Activated naive CD8-positive, alpha-beta T cell (primary cell): ENCODE measurements around the gene ALDH1L1.
A peak's percentile ranks its signal among the peaks of the same experiment; 100 is the strongest.

ENCODE experiments used
- H3K27ac Mint-ChIP-seq: one replicate; pipeline ENCODE4 v1.8.0; 2021; ENCODE audit warnings: mixed read lengths
- H3K27me3 Mint-ChIP-seq: one replicate; pipeline ENCODE4 v1.8.0; 2021; ENCODE audit warnings: mixed read lengths
- H3K36me3 Mint-ChIP-seq: one replicate; pipeline ENCODE4 v1.8.0; 2021; ENCODE audit warnings: mixed read lengths
- H3K4me1 Mint-ChIP-seq: one replicate; pipeline ENCODE4 v1.8.0; 2021; ENCODE audit warnings: low read depth, mixed read lengths
- H3K4me3 Mint-ChIP-seq: one replicate; pipeline ENCODE4 v1.8.0; 2021; ENCODE audit warnings: mild to moderate bottlenecking, mixed read lengths
- H3K9me3 Mint-ChIP-seq: one replicate; pipeline ENCODE4 v1.8.0; 2021; ENCODE audit warnings: low read depth, mixed read lengths

ALDH1L1 gene

GRCh38 chr3:126202276-126202675 is 21.9 kb upstream of the ALDH1L1 start:
- H3K27ac Mint-ChIP-seq: no peak overlapping the region
- H3K9me3 Mint-ChIP-seq: no peaks in the 10 kb centered on the region
- H3K36me3 Mint-ChIP-seq: no peaks in the 10 kb centered on the region
- H3K27me3 Mint-ChIP-seq: peaks cover 4% of the 10 kb centered on the region
- peaks cover 2% of the 10 kb centered on the region for H3K4me1 Mint-ChIP-seq
- no peak overlapping the region for H3K4me3 Mint-ChIP-seq

GRCh38 chr3:126201168-126201567 is 20.8 kb upstream of the ALDH1L1 start:
- Mint-ChIP-seq H3K27ac (no peak overlapping the region), H3K27me3 (peaks cover 4% of the 10 kb centered on the region), H3K4me3 (no peak overlapping the region), H3K9me3 (no peaks in the 10 kb centered on the region), H3K4me1 (peaks cover 2% of the 10 kb centered on the region), H3K36me3 (no peaks in the 10 kb centered on the region)

- Mint-ChIP-seq H3K9me3 (no peaks in the 10 kb centered on the region), H3K27ac (no peak overlapping the region), H3K27me3 (peaks cover 4% of the 10 kb centered on the region), H3K4me3 (no peak overlapping the region), H3K36me3 (no peaks in the 10 kb centered on the region), H3K4me1 (peaks cover 2% of the 10 kb centered on the region)
Observed at GRCh38 chr3:126200534-126200933, 20.1 kb upstream of the ALDH1L1 start.

- Mint-ChIP-seq H3K27me3 (no peaks in the 10 kb centered on the region), H3K4me1 (peaks cover 2% of the 10 kb centered on the region), H3K36me3 (no peaks in the 10 kb centered on the region), H3K4me3 (no peak overlapping the region), H3K27ac (no peak overlapping the region), H3K9me3 (no peaks in the 10 kb centered on the region)
Observed at GRCh38 chr3:126199256-126199655, 18.9 kb upstream of the ALDH1L1 start.

GRCh38 chr3:126197854-126198584 is 17.6 kb upstream of the ALDH1L1 start:
- Mint-ChIP-seq H3K27ac (no peak overlapping the region), H3K4me1 (peaks cover 2% of the 10 kb centered on the region), H3K27me3 (no peaks in the 10 kb centered on the region), H3K4me3 (no peak overlapping the region), H3K36me3 (no peaks in the 10 kb centered on the region), H3K9me3 (no peaks in the 10 kb centered on the region)

- H3K27me3 Mint-ChIP-seq: no peaks in the 10 kb centered on the region
- peaks cover 2% of the 10 kb centered on the region for H3K4me1 Mint-ChIP-seq
- no peak overlapping the region for H3K4me3 Mint-ChIP-seq
- H3K36me3 Mint-ChIP-seq: no peaks in the 10 kb centered on the region
- no peak overlapping the region for H3K27ac Mint-ChIP-seq
- H3K9me3 Mint-ChIP-seq: no peaks in the 10 kb centered on the region
Observed at GRCh38 chr3:126197343-126197742, 17.0 kb upstream of the ALDH1L1 start.

GRCh38 chr3:126194713-126195305 is 14.4 kb upstream of the ALDH1L1 start:
- Mint-ChIP-seq H3K27me3 (no peaks in the 10 kb centered on the region), H3K4me1 (peaks cover 2% of the 10 kb centered on the region), H3K9me3 (no peaks in the 10 kb centered on the region), H3K27ac (no peak overlapping the region), H3K36me3 (no peaks in the 10 kb centered on the region), H3K4me3 (no peak overlapping the region)

- Mint-ChIP-seq H3K27ac (no peak overlapping the region), H3K36me3 (no peaks in the 10 kb centered on the region), H3K27me3 (no peaks in the 10 kb centered on the region), H3K4me1 (no peaks in the 10 kb centered on the region), H3K9me3 (no peaks in the 10 kb centered on the region), H3K4me3 (no peak overlapping the region)
Observed at GRCh38 chr3:126191246-126191645, 10.9 kb upstream of the ALDH1L1 start.

GRCh38 chr3:126187920-126188319 is 7.5 kb upstream of the ALDH1L1 start:
- H3K9me3 Mint-ChIP-seq: no peaks in the 10 kb centered on the region
- H3K4me1 Mint-ChIP-seq: no peaks in the 10 kb centered on the region
- H3K4me3 Mint-ChIP-seq: no peak overlapping the region
- H3K27ac Mint-ChIP-seq: no peak overlapping the region
- H3K27me3 Mint-ChIP-seq: peaks cover 1% of the 10 kb centered on the region
- H3K36me3 Mint-ChIP-seq: no peaks in the 10 kb centered on the region

GRCh38 chr3:126186749-126187148 is 6.4 kb upstream of the ALDH1L1 start:
- Mint-ChIP-seq H3K4me1 (no peaks in the 10 kb centered on the region), H3K4me3 (no peak overlapping the region), H3K27ac (no peak overlapping the region), H3K36me3 (no peaks in the 10 kb centered on the region), H3K27me3 (peaks cover 5% of the 10 kb centered on the region), H3K9me3 (no peaks in the 10 kb centered on the region)

- Mint-ChIP-seq H3K27ac (no peak overlapping the region), H3K36me3 (no peaks in the 10 kb centered on the region), H3K27me3 (peaks cover 10% of the 10 kb centered on the region), H3K9me3 (no peaks in the 10 kb centered on the region), H3K4me3 (no peak overlapping the region), H3K4me1 (peaks cover 3% of the 10 kb centered on the region)
Observed at GRCh38 chr3:126186271-126186670, 5.9 kb upstream of the ALDH1L1 start.

GRCh38 chr3:126184465-126185000 is 4.1 kb upstream of the ALDH1L1 start:
- H3K36me3 Mint-ChIP-seq: no peaks in the 10 kb centered on the region
- H3K4me1 Mint-ChIP-seq: peaks cover 9% of the 10 kb centered on the region
- no peak overlapping the region for H3K27ac Mint-ChIP-seq
- no peaks in the 10 kb centered on the region for H3K9me3 Mint-ChIP-seq
- H3K4me3 Mint-ChIP-seq: no peak overlapping the region
- peaks cover 17% of the 10 kb centered on the region for H3K27me3 Mint-ChIP-seq

GRCh38 chr3:126181398-126181725 is 976 bp upstream of the ALDH1L1 start:
- Mint-ChIP-seq H3K4me1 (peaks cover 9% of the 10 kb centered on the region), H3K9me3 (no peaks in the 10 kb centered on the region), H3K27ac (no peak overlapping the region), H3K27me3 (peaks cover 20% of the 10 kb centered on the region), H3K36me3 (no peaks in the 10 kb centered on the region), H3K4me3 (peak overlapping the region; percentile 6)

GRCh38 chr3:126179825-126180476 is 435 bp downstream of the ALDH1L1 start:
- H3K9me3 Mint-ChIP-seq: no peaks in the 10 kb centered on the region

GRCh38 chr3:126170073-126170777 is 10.2 kb downstream of the ALDH1L1 start:
- no peak overlapping the region for H3K4me3 Mint-ChIP-seq
- H3K27ac Mint-ChIP-seq: no peak overlapping the region
- H3K27me3 Mint-ChIP-seq: peaks cover 31% of the 10 kb centered on the region
- no peaks in the 10 kb centered on the region for H3K9me3 Mint-ChIP-seq
- no peaks in the 10 kb centered on the region for H3K36me3 Mint-ChIP-seq
- no peaks in the 10 kb centered on the region for H3K4me1 Mint-ChIP-seq

More at GRCh38 chr3:126179825-126180476, 435 bp downstream of the ALDH1L1 start:
- no peak overlapping the region for H3K4me3 Mint-ChIP-seq
- H3K36me3 Mint-ChIP-seq: no peaks in the 10 kb centered on the region
- H3K4me1 Mint-ChIP-seq: peaks cover 9% of the 10 kb centered on the region
- peaks cover 20% of the 10 kb centered on the region for H3K27me3 Mint-ChIP-seq
- no peak overlapping the region for H3K27ac Mint-ChIP-seq
